T-helper 17 cell (primary cell): ENCODE results near the gene RAET1L. TPM values are rescaled to one million over a fixed set of nuclear protein-coding genes. Genes with fewer than 3 reads are reported as not detected.

Source experiments
- total RNA-seq, 4 donors: library from RNA in 2 of 4; stranded (reverse) in 2 of 4; gene quantifications; one replicate each; pipeline ENCODE4 v1.2.3 and lab custom pipeline; 2022 to 2026

Gene RAET1L
- total RNA-seq, 2 donors from 2014 or later = not detected

Other genes with a start within 250 kb of the RAET1L start
- 1 to 10 TPM; 1.8 to 2.5 TPM for gene LRP11, start 161.2 kb downstream of the RAET1L start, total RNA-seq
- gene RAET1E, start 127.4 kb downstream of the RAET1L start, total RNA-seq = under 1 TPM in 1 of 2 donors, not detected in 1; 0.55 TPM
- not detected for gene RAET1G, start 102.4 kb downstream of the RAET1L start, total RNA-seq
- 1 to 10 TPM; 2.8 to 3.7 TPM for gene ULBP2, start 83.5 kb downstream of the RAET1L start, total RNA-seq
- gene ULBP1, start 61.6 kb downstream of the RAET1L start, total RNA-seq = under 1 TPM in 1 of 2 donors, not detected in 1; 0.20 TPM
- 1 to 10 TPM in 1 of 2 donors, under 1 TPM in 1; 0.68 to 1.6 TPM for gene ULBP3, start 43.6 kb upstream of the RAET1L start, total RNA-seq
- not detected for gene PPP1R14C, start 117.5 kb upstream of the RAET1L start, total RNA-seq